Measurements from ENCODE around the gene NUDT4. TPM values are rescaled to one million over a fixed set of nuclear protein-coding genes. Genes with fewer than 3 reads are reported as not detected.

Gene NUDT4
- total and polyA plus RNA-seq, 9 of the 15 experiments (the other 6 are each of a cell fraction or from before 2014, with no cell fraction given): 38.1 to 164 (median 99.2) TPM

DNA sequence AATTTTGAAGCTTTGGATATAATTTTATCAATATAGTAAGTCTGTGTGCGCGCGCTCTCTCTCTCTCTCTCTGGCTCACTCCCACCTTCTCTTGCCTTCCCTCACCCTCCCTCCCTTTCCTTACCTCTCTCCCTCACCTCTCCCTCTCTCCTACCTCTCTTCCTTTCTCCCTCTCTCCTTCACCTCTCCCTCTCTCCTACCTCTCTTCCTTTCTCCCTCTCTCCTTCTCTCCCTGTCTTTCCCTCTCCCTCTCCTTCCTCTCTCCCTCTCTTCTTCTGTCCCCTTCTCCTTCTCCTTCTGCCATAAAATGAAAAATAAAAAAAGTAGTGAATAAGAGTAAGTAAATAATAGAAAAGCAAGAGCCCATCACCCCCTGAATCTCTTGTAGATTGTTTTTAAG, 9.0 kb upstream of the NUDT4 start (continued):
- TF ChIP-seq HLTF (IDR thresholded peaks at IDR 0.05) (0 out of 2 replicates have a peak, but pooled peaks have one; percentile 64), CC2D1A (IDR thresholded peaks at IDR 0.05) (peak; percentile 37; the same call in 1 of the 2 replicates), OTX1 (CRISPR knock-in tag; IDR thresholded peaks at IDR 0.05) (peak; percentile 52; the same call in 1 of the 2 replicates), LARP7 (IDR thresholded peaks at IDR 0.05) (0 out of 2 replicates have a peak, but pooled peaks have one; percentile 27), FOXP1 (CRISPR knock-in tag; IDR thresholded peaks at IDR 0.05) (no peak), ESRRB (CRISPR knock-in tag; IDR thresholded peaks at IDR 0.05; ENCODE audit: borderline replicate concordance) (no peak), ELF4 (CRISPR knock-in tag; IDR thresholded peaks at IDR 0.05) (peak; percentile 63; the same call in 1 of the 2 replicates), KLF6 (CRISPR knock-in tag; IDR thresholded peaks at IDR 0.05; ENCODE audit: borderline replicate concordance) (no peak), ZBTB26 (CRISPR knock-in tag; IDR thresholded peaks at IDR 0.05) (peak; percentile 69; the same call in 1 of the 2 replicates), ZNF316 (IDR thresholded peaks at IDR 0.05) (no peak), MTA1 (IDR thresholded peaks at IDR 0.05; ENCODE audit: borderline replicate concordance) (0 out of 2 replicates have a peak, but pooled peaks have one; percentile 27), ARNT (IDR thresholded peaks at IDR 0.05) (no peak), CBX1 (IDR thresholded peaks at IDR 0.05; ENCODE audit: low read depth) (no peak), EHMT2 (IDR thresholded peaks at IDR 0.05) (peak; percentile 48; the same call in 1 of the 2 replicates)
- TF ChIP-seq, protein P1, sequence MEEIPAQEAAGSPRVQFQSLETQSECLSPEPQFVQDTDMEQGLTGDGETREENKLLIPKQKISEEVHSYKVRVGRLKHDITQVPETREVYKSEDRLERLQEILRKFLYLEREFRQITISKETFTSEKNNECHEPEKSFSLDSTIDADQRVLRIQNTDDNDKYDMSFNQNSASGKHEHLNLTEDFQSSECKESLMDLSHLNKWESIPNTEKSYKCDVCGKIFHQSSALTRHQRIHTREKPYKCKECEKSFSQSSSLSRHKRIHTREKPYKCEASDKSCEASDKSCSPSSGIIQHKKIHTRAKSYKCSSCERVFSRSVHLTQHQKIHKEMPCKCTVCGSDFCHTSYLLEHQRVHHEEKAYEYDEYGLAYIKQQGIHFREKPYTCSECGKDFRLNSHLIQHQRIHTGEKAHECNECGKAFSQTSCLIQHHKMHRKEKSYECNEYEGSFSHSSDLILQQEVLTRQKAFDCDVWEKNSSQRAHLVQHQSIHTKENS (CRISPR knock-in tag; IDR thresholded peaks at IDR 0.05): no peak
- TF ChIP-seq, protein P2, sequence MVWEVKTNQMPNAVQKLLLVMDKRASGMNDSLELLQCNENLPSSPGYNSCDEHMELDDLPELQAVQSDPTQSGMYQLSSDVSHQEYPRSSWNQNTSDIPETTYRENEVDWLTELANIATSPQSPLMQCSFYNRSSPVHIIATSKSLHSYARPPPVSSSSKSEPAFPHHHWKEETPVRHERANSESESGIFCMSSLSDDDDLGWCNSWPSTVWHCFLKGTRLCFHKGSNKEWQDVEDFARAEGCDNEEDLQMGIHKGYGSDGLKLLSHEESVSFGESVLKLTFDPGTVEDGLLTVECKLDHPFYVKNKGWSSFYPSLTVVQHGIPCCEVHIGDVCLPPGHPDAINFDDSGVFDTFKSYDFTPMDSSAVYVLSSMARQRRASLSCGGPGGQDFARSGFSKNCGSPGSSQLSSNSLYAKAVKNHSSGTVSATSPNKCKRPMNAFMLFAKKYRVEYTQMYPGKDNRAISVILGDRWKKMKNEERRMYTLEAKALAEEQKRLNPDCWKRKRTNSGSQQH (CRISPR knock-in tag; IDR thresholded peaks at IDR 0.05): peak; percentile 79; the same call in 1 of the 2 replicates
